ENCODE results near the gene PDE8B. TPM values are rescaled to one million over a fixed set of nuclear protein-coding genes. Genes with fewer than 3 reads are reported as not detected.

Gene PDE8B
- total and polyA plus RNA-seq, 12 donors: 0.27 to 5.6 (median 1.4) TPM

- Histone ChIP-seq H3K27ac (no peak overlapping the region), H3K9me3 (no peaks in the 10 kb centered on the region), H3K4me3 (no peak overlapping the region), H3K36me3 (no peaks in the 10 kb centered on the region), H3K27me3 (no peaks in the 10 kb centered on the region), H3K4me1 (peaks cover 0 to 11% (median 0%) of the 10 kb centered on the region in 9 donors)
- ATAC-seq: no peak
- DNase-seq: no peak
- 65 to 69% methylated on average over 10 of the region's 10 CpGs for WGBS, 2 donors
- TF ChIP-seq CTCF (IDR thresholded peaks at IDR 0.05): no peak
- intact Hi-C loops (cut with DNase I): no loop called here
Observed at GRCh38 chr5:77358255-77359205, 148.1 kb downstream of the PDE8B start.

- ATAC-seq (no peak), DNase-seq (no peak)
- H3K4me3 ChIP-seq: no peak overlapping the region
- H3K4me1 ChIP-seq: peaks cover 0 to 11% (median 0%) of the 10 kb centered on the region in 9 donors
- H3K9me3 ChIP-seq: no peaks in the 10 kb centered on the region
- no peak for TF ChIP-seq CTCF (IDR thresholded peaks at IDR 0.05)
- H3K27ac ChIP-seq: no peak overlapping the region
- 69 to 79% methylated on average over 6 of the region's 6 CpGs for WGBS, 2 donors
- H3K27me3 ChIP-seq: no peaks in the 10 kb centered on the region
- intact Hi-C loops (cut with DNase I): no loop called here
- H3K36me3 ChIP-seq: no peaks in the 10 kb centered on the region
Observed at GRCh38 chr5:77359231-77359630, 148.8 kb downstream of the PDE8B start.

- Histone ChIP-seq H3K27ac (no peak overlapping the region), H3K36me3 (no peaks in the 10 kb centered on the region), H3K4me3 (no peak overlapping the region), H3K4me1 (peaks cover 0 to 11% (median 0%) of the 10 kb centered on the region in 9 donors), H3K9me3 (no peaks in the 10 kb centered on the region), H3K27me3 (no peaks in the 10 kb centered on the region)
- DNase-seq (no peak), ATAC-seq (no peak)
- TF ChIP-seq CTCF (IDR thresholded peaks at IDR 0.05): no peak
- intact Hi-C loops (cut with DNase I): no loop called here
Observed at GRCh38 chr5:77360381-77360780, 149.9 kb downstream of the PDE8B start.

GRCh38 chr5:77360973-77361372, 150.5 kb downstream of the PDE8B start:
- DNase-seq: no peak
- peak in 1 of 8 donors; percentile 72 for ATAC-seq
- H3K4me1 ChIP-seq: peaks cover 0 to 11% (median 0%) of the 10 kb centered on the region in 9 donors
- no peaks in the 10 kb centered on the region for H3K36me3 ChIP-seq
- intact Hi-C loops (cut with DNase I): no loop called here
- no peaks in the 10 kb centered on the region for H3K9me3 ChIP-seq
- no peak for TF ChIP-seq CTCF (IDR thresholded peaks at IDR 0.05)
- H3K4me3 ChIP-seq: no peak overlapping the region
- WGBS, 2 donors: 29 to 37% methylated on average over 1 of the region's 1 CpG
- H3K27ac ChIP-seq: no peak overlapping the region
- H3K27me3 ChIP-seq: no peaks in the 10 kb centered on the region

Measured in heart right ventricle (tissue), 16 donors.